Right ventricle myocardium superior (tissue), 1 donor: ENCODE data around the gene CWC27. TPM values are rescaled to one million over a fixed set of nuclear protein-coding genes. Genes with fewer than 3 reads are reported as not detected.
"Not testable (repeated sequence)": the region's sequence is repeated elsewhere in the genome, so short reads cannot be mapped to it uniquely, and the experiment has no call there.

Experiments
- ATAC-seq: fragments of 200-7000 bp; cut with Tn5 transposase; one replicate; pipeline ENCODE4 v1.9.1; 2020; ENCODE audit warnings: mild to moderate bottlenecking; ENCODE audit not compliant: poor library complexity
- DNase-seq: peaks from one replicate; pipeline ENCODE4 v3.0.0-alpha.2; 2020
- intact Hi-C: fragments of 100-400 bp; cut with DNase I; formaldehyde crosslinking; loops from one replicate; pipeline ENCODE4 v1.11.2; 2022
- total RNA-seq: library from RNA; stranded (reverse); fragmentation: NEBNext Ultra II Directional; extraction: Animal tissue kit (Norgen Biotek cat#: 25700); gene quantifications from one replicate; pipeline ENCODE4 v1.2.1, GENCODE V29; 2021
- donor health status: DM: no; HTN: yes; CAD: no; lungs with severe emphysema.

CWC27 gene
- total RNA-seq, 1 donor from 2014 or later = 22.4 TPM

GRCh38 chr5:64784451-64785025, 15.8 kb downstream of the CWC27 start:
- intact Hi-C loops = loop anchor here (5.0 kb wide), 1 partner anchor 147 kb away; no protein-coding TSS in a partner anchor

GRCh38 chr5:64786372-64786771, 17.6 kb downstream of the CWC27 start:
- ATAC-seq (no peak), DNase-seq (no peak)
- intact Hi-C loops = loop anchor here (5.0 kb wide), 1 partner anchor 149 kb away; no protein-coding TSS in a partner anchor

More at GRCh38 chr5:64784451-64785025, 15.8 kb downstream of the CWC27 start:
- peak; percentile 77 for ATAC-seq
- DNase-seq = peak; percentile 50

GRCh38 chr5:64788156-64788555, 19.4 kb downstream of the CWC27 start:
- ATAC-seq = no peak
- intact Hi-C loops = loop anchor here (5.0 kb wide), 1 partner anchor 151 kb away; no protein-coding TSS in a partner anchor

DNA sequence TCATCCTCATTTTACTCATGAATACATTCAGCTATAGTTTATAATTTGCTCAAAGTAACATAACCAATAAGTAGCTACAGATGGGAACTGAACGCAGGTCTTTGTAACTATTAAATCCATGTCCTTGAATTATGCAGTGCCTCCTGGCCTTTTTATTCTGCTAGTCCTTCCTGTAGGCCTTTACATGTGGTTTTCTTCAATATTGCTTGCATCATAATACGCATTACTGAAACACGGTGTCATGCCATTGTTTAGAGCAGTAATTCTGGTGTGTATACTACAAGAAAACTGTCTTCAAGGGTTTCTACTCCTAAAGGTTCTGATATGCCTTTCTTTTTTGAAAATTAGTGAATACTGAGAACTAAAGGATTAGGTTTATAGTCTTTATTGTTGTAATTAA, 20.7 kb downstream of the CWC27 start:
- DNase-seq (no peak), ATAC-seq (no peak)
- intact Hi-C loops = loop anchor here (5.0 kb wide), 1 partner anchor 152 kb away; no protein-coding TSS in a partner anchor

More at GRCh38 chr5:64788156-64788555, 19.4 kb downstream of the CWC27 start:
- no peak for DNase-seq

GRCh38 chr5:64790210-64790609, 21.5 kb downstream of the CWC27 start:
- intact Hi-C loops = no loop called here
- no peak for ATAC-seq

GRCh38 chr5:64792469-64792868, 23.7 kb downstream of the CWC27 start:
- DNase-seq (no peak), ATAC-seq (no peak)
- intact Hi-C loops = no loop called here

More at GRCh38 chr5:64790210-64790609, 21.5 kb downstream of the CWC27 start:
- no peak for DNase-seq

DNA sequence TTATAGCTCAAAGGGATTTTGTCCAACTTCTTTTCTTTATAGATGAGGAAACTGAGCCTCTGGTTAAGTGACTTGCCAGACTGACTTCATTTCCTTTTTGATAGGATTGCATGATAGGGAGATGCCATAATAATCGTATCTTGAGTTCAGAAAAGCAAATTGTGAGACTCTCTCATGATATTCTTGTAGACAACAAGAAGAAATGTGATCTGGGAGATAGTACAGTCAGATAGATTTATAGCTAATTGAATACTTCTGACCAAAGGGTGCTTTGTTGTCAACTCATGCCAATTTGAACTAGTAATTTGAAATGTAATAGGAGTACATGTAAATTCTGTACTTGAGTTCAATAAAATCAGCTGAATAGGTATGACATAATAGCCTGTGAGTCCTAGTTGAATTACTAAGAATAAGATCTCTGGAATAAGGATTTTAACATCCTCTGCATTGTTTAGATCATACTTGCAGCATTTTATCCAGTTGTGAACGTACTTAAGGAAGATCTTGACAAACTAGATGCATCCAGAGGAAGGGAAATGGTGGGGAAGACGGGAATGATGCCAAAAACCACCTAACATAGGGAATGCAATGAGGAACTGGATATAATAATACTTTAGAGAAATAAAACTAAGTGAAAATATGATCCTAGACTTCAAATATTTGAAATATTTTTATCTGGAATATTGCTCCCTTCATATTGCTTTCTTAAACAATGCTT, 25.5 kb downstream of the CWC27 start:
- DNase-seq = no peak
- intact Hi-C loops = no loop called here
- no peak for ATAC-seq

- intact Hi-C loops = no loop called here
- DNase-seq = no peak
- no peak for ATAC-seq
Measured at GRCh38 chr5:64796301-64796700, 27.6 kb downstream of the CWC27 start.

DNA sequence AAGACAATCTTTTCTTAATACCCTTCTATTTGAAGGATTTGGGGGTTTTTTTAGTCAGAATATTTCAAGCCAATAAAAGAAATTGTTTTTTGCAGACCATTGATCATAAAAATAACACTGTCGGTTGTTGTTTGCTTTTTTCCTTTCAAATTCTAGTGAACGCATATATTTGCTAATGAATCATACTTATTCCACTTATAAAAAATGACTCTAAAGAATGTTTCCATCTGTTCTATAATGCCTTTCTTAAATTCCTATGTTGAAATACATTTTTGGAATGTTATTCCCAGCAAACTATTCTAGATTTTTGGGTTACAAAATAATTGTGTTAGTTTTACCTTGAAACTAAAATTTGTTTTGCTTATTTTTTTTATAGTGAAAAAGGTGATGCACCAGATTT, 32.2 kb downstream of the CWC27 start:
- intact Hi-C loops = no loop called here
- ATAC-seq = no peak
- no peak for DNase-seq

DNA sequence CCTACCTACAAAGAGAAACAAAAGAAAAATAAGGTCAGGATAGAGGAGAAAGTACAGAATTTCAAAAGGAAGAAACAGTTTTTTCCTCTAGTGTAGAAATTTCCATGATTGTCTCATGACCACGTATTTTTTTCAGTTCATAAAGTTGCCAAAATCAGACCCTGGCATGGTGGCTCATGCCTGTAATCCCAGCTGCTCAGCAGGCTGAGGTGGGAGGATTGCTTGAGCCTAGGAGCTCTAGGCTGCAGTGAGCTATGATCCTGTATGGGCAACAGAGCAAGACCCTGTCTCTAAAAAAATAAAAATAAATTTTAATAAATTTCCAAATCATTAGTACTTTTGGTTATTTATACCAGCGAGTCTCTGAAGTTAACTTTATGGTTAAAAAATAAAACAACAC, 37.8 kb downstream of the CWC27 start:
- no peak for DNase-seq
- no peak for ATAC-seq
- intact Hi-C loops = no loop called here

DNA sequence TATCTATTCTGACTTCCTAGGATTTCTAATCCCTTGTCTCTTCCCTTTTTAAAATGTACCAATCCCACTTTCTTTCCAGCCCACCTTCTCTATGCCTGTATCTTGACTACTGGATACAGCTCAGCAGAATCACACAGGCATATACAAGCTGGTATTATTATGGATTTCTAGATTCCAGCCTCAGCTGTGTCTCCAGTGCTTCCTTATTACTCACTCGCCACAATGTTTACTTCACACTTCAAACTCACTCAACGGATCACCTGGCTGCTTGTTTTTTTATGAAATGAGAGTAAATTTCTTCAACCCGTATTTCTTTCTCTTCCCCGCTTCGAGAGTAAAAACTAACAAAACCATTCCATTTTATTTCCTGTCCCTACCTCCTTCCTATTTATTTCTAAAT, 38.8 kb downstream of the CWC27 start:
- intact Hi-C loops = no loop called here
- DNase-seq = no peak
- ATAC-seq = no peak

- ATAC-seq (peak; percentile 71), DNase-seq (no peak)
- intact Hi-C loops = loop anchor here (5.0 to 10.0 kb wide), 3 partner anchors 224 to 671 kb away; partner anchors contain the start of gene ADAMTS6
Measured at GRCh38 chr5:64811050-64811640, 42.4 kb downstream of the CWC27 start.

- ATAC-seq (no peak), DNase-seq (no peak)
- intact Hi-C loops = loop anchor here (5.0 to 10.0 kb wide), 3 partner anchors 221 to 668 kb away; partner anchors contain the start of gene ADAMTS6
Measured at GRCh38 chr5:64814073-64814472, 45.3 kb downstream of the CWC27 start.

GRCh38 chr5:64818245-64818644, 49.5 kb downstream of the CWC27 start:
- ATAC-seq (no peak), DNase-seq (no peak)
- intact Hi-C loops = loop anchor here (10.0 kb wide), 2 partner anchors 217 to 287 kb away; no protein-coding TSS in a partner anchor

DNA sequence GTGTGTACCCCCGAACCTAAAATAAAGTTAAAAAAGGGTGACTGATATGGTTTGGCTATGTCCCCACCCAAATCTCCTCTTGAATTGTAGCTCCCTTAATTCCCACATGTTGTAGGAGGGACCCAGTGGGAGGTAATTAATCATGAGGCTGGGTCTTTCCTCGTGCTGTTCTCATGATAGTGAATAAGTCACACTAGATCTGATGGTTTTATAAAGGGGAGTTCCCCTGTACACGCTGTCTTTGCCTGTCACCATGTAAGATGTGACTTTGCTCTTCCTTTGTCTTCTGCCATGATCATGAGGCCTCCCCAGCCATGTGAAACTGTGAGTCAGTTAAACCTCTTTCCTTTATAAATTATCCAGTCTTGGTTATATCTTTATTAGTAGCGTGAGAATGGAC, 50.6 kb downstream of the CWC27 start:
- not testable (repeated sequence) for ATAC-seq, DNase-seq
- intact Hi-C loops = loop anchor here (10.0 kb wide), 2 partner anchors 215 to 285 kb away; no protein-coding TSS in a partner anchor

DNA sequence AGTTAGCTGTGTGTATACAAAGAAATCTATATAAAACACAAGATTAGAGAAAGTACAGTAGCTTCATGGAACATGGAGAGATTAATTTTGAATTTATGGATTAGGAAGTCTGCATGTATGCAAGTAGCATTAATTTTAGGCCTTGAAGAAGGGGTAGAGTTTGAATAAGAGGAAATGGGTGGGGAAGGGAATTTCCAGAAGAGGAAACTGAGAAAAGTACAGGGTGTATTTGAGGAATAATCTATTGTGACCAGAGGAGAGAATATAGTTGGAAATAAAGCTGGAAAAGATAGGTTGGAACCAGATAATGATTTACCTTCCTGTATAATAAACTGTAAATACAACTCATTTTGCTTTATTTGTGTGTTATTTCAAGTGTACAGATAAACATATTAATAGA, 53.6 kb downstream of the CWC27 start:
- intact Hi-C loops = no loop called here
- DNase-seq (no peak), ATAC-seq (no peak)

- no peak for ATAC-seq
- no peak for DNase-seq
- intact Hi-C loops = no loop called here
Measured at GRCh38 chr5:64826541-64826940, 57.8 kb downstream of the CWC27 start.

- DNase-seq (no peak), ATAC-seq (no peak)
- intact Hi-C loops = no loop called here
Measured at GRCh38 chr5:64827703-64828102, 59.0 kb downstream of the CWC27 start.

DNA sequence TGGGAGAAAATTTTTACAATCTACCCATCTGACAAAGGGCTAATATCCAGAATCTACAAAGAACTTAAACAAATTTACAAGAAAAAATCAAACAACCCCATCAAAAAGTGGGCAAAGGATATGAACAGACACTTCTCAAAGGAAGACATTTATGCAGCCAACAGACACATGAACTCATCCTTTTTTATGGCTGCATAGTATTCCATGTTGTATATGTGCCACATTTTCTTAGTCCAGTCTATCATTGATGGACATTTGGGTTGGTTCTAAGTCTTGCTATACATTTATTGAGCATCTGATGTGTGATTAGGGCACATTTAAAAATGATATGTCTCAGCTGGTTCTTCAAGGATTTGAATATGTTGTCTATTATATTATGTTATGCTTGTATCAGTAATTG, 61.9 kb downstream of the CWC27 start:
- intact Hi-C loops, DNase-seq, ATAC-seq: not testable (repeated sequence)
